Choroid plexus epithelial cell (primary cell): Measurements from ENCODE around the gene RAB44.
"Not testable (repeated sequence)": the region's sequence is repeated elsewhere in the genome, so short reads cannot be mapped to it uniquely, and the experiment has no call there.

Source experiments
- DNase-seq: peaks from one replicate; pipeline ENCODE4 v3.0.0-alpha.2; 2010; ENCODE audit warnings: low read depth
- H3K4me3 ChIP-seq: 2 replicates; pipeline ENCODE4 v1.5.1; 2011; ENCODE audit warnings: low read depth, mild to moderate bottlenecking, control low read depth, low read length, moderate library complexity
- TF ChIP-seq, protein P1 (sequence below): conservative IDR thresholded peaks from 2 replicates; pipeline ENCODE4 v1.5.1; 2011; ENCODE audit warnings: low read depth, mild to moderate bottlenecking, control low read depth, inconsistent platforms, low read length, moderate library complexity

Gene RAB44

DNA sequence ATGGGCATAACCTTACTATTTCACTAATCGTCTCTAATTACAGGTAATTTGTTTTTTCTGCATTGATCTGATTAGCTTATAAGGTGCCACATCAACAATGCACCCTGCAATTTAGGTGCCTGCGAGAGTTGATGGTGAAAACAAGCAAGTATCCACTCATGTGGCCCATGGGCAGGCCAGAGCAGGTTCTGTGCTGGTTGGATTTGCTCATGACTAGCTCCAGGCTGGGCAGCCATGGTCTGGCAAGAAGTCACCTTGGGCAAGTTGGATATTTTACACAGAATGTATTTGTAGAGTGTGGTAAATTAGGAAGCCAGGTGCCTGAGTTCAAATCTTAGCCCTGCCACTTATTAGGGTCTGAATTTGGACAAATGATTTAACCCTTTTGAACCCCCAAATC lies 25.3 kb downstream of the RAB44 start:
- TF ChIP-seq, protein P1, sequence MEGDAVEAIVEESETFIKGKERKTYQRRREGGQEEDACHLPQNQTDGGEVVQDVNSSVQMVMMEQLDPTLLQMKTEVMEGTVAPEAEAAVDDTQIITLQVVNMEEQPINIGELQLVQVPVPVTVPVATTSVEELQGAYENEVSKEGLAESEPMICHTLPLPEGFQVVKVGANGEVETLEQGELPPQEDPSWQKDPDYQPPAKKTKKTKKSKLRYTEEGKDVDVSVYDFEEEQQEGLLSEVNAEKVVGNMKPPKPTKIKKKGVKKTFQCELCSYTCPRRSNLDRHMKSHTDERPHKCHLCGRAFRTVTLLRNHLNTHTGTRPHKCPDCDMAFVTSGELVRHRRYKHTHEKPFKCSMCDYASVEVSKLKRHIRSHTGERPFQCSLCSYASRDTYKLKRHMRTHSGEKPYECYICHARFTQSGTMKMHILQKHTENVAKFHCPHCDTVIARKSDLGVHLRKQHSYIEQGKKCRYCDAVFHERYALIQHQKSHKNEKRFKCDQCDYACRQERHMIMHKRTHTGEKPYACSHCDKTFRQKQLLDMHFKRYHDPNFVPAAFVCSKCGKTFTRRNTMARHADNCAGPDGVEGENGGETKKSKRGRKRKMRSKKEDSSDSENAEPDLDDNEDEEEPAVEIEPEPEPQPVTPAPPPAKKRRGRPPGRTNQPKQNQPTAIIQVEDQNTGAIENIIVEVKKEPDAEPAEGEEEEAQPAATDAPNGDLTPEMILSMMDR, result no peak
- DNase-seq, result no peak
- no peak overlapping the region for H3K4me3 ChIP-seq

DNA sequence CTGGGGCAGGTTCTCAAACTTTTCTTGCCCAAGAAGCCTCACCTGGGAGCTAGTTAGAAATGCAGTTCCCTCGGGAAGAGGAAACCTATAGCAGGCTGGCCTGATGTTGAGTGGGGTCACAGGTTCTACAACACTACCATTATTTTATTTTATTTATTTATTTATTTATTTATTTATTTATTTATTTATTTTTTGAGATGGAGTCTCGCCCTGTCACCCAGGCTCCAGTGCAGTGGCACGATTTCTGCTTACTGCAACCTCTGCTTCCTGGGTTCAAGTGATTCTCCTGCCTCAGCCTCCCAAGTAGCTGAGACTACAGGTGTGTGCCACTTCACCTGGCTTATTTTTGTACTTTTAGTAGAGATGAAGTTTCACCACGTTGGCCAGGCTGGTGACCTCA lies 26.4 kb downstream of the RAB44 start:
- H3K4me3 ChIP-seq, DNase-seq: not testable (repeated sequence)

DNA sequence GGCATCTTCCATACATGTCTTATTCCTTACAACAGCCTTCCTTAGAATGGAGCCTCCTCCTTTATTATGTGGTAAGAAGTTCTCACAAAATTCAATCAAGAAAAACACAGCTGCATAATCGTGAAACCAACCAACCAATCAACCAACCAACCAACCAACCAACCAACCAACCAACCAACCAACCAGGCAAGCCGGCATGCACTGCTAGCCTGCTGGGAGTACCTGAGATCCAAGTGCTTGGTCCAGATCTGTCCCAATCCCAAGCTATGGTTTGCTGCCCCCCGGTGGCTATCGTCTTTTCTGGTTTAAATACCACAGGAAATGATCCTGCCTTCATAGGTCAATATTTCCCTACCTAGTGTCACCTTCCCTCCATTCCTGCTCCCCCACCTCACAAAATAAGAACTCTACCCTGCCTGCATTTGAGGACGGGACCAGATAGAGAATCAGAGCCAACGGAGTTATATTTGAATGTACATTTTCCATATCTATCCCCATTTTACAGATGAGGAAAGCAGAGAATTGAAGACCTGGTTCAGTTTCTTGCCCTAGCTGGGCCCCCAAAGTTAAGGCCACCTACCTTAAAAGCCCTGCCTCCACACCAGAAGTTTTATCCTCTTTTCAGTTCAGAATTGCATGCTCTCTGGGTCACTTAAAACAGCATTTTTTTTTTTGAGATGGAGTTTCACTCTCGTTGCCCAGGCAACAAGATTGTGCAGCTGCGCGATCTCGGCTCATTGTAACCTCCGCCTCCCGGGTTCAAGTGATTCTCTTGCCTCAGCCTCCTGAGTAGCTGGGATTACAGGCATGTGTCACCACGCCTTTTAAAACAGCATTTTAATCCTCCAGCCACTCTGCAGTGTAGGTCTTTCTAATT lies 27.1 kb downstream of the RAB44 start:
- TF ChIP-seq, protein P1, result peak; percentile 81
- no peak overlapping the region for H3K4me3 ChIP-seq
- peak; percentile 78 for DNase-seq

DNA sequence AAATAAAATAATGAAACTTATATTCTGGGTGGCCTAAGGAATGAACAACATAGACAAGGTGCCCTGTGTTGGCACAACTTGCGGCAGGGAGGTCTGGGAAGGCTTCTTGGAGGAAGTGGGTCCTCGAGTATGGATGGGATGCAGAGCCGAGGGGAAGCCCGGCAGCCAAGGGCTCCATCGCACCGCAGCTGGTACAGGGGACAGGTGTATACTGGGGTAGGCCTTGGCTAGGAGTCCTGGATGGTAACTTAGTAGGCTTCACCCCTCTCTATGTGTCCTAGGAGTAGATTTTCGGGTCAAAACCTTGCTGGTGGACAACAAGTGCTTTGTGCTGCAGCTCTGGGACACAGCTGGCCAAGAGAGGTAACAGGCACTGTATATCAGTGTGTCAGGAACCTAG lies 28.0 kb downstream of the RAB44 start:
- H3K4me3 ChIP-seq, result no peak overlapping the region
- TF ChIP-seq, protein P1, result no peak
- DNase-seq, result no peak

DNA sequence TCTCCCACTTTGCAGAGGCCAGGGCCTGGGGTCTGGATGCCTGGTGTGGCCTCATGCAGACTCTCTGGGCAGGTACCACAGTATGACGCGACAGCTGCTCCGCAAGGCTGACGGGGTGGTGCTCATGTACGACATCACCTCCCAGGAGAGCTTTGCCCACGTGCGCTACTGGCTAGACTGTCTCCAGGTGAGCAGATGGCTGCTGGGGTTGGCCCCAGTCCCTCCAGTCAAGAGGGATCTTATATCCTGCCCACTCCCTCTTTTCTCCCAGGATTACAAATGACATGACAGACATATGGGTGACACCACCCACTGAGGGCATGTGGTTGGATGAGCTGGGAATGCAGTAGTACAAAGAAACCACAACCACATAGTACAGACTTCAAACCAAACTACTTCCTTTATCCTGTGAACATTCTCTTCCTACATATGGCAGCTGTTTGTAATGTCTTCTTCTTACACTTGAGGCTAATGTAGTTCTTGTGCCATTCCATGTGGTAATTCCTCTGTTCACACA lies 29.9 kb downstream of the RAB44 start:
- DNase-seq, result peak; percentile 45
- no peak overlapping the region for H3K4me3 ChIP-seq

GRCh38 chr6:36728289-36729160 lies 30.9 kb downstream of the RAB44 start:
- H3K4me3 ChIP-seq, result no peak overlapping the region
- DNase-seq, result no peak
- TF ChIP-seq, protein P1, result no peak

More for the DNA sequence above, 29.9 kb downstream of the RAB44 start:
- TF ChIP-seq, protein P1, result no peak

- no peak overlapping the region for H3K4me3 ChIP-seq
- TF ChIP-seq, protein P1, result no peak
- DNase-seq, result no peak
These were observed 31.5 kb downstream of the RAB44 start for GRCh38 chr6:36729161-36729524.
